Keratinocyte (primary cell): ENCODE measurements around the gene C1orf167. TPM values are rescaled to one million over a fixed set of nuclear protein-coding genes. Genes with fewer than 3 reads are reported as not detected.

Experiments
- DNase-seq: peaks from one replicate; pipeline ENCODE4 v3.0.0-alpha.2; 2011; ENCODE audit warnings: low read depth, missing footprints, low spot score
- FAIRE-seq: peaks from 2 replicates; lab custom pipeline; 2011; peaks lifted over from hg19 to GRCh38; lab: Jason Lieb, UNC
- H2AFZ ChIP-seq: 2 replicates; pipeline ENCODE4 v1.6.0; 2012; ENCODE audit warnings: low read length, control low read depth, inconsistent platforms; ENCODE audit not compliant: control insufficient read depth
- H3K27ac ChIP-seq: 2 replicates; pipeline ENCODE4 v1.5.1; 2011; ENCODE audit warnings: low read length; ENCODE audit not compliant: control insufficient read depth, insufficient read depth
- H3K27me3 ChIP-seq: 3 replicates; pipeline ENCODE4 v1.6.0; 2011; ENCODE audit warnings: low read length; ENCODE audit not compliant: control insufficient read depth, insufficient read depth; ENCODE audit errors: extremely low read depth
- H3K36me3 ChIP-seq, 2 experiments: 2 replicates in 1 of 2; 3 replicates in 1 of 2; pipeline ENCODE4 v1.5.1; 2011; ENCODE audit warnings: low read length in 2 of 2, mild to moderate bottlenecking in 1 of 2; ENCODE audit not compliant: control insufficient read depth in 2 of 2, insufficient read depth in 2 of 2; ENCODE audit errors: extremely low read depth in 1 of 2
- H3K4me1 ChIP-seq: 3 replicates; pipeline ENCODE4 v1.5.1; 2011; ENCODE audit warnings: low read length; ENCODE audit not compliant: control insufficient read depth, insufficient read depth; ENCODE audit errors: extremely low read depth
- H3K4me2 ChIP-seq: 3 replicates; pipeline ENCODE4 v1.6.0; 2011; ENCODE audit warnings: low read depth, low read length; ENCODE audit not compliant: control insufficient read depth, insufficient read depth; ENCODE audit errors: extremely low read depth
- H3K4me3 ChIP-seq, 3 experiments: fragments of 200-600 bp in 1 of 3; sonication (generic) in 1 of 3; 2 replicates in 2 of 3; 3 replicates in 1 of 3; pipeline ENCODE4 v1.5.1; 2011 to 2016; ENCODE audit warnings: low read length in 3 of 3, mild to moderate bottlenecking in 3 of 3, control low read depth in 2 of 3, inconsistent platforms in 1 of 3, low read depth in 1 of 3, mixed read lengths in 1 of 3, mixed run types in 1 of 3, moderate library complexity in 1 of 3; ENCODE audit not compliant: control insufficient read depth in 2 of 3, insufficient read depth in 2 of 3; ENCODE audit errors: extremely low read depth in 1 of 3
- H3K79me2 ChIP-seq: 2 replicates; pipeline ENCODE4 v1.6.0; 2012; ENCODE audit warnings: low read length; ENCODE audit not compliant: control insufficient read depth, insufficient read depth
- H3K9ac ChIP-seq: 3 replicates; pipeline ENCODE4 v1.6.0; 2011; ENCODE audit warnings: low read length; ENCODE audit not compliant: control insufficient read depth, insufficient read depth; ENCODE audit errors: extremely low read depth
- H3K9me1 ChIP-seq: 3 replicates; pipeline ENCODE4 v1.6.0; 2011; ENCODE audit warnings: low read length; ENCODE audit not compliant: control insufficient read depth, insufficient read depth; ENCODE audit errors: extremely low read depth
- H3K9me3 ChIP-seq: 2 replicates; pipeline ENCODE4 v1.5.1; 2012; ENCODE audit warnings: low read depth, low read length; ENCODE audit not compliant: control insufficient read depth
- H4K20me1 ChIP-seq: 3 replicates; pipeline ENCODE4 v1.6.0; 2011; ENCODE audit warnings: low read length; ENCODE audit not compliant: control insufficient read depth, insufficient read depth; ENCODE audit errors: extremely low read depth
- EZH2 ChIP-seq: IDR thresholded peaks from one replicate; pipeline ENCODE4 v1.6.1; 2012; ENCODE audit warnings: inconsistent platforms, mild to moderate bottlenecking, low read length, moderate library complexity
- dilution Hi-C: fragments of 300-500 bp; cut with MboI; formaldehyde crosslinking; loops from one replicate; pipeline ENCODE4 v1.7.0; 2020; ENCODE audit warnings: low sequenced_read_pairs; ENCODE audit not compliant: extremely low pct_ligation_motif_present
- polyA plus RNA-seq, 5 experiments: library from polyadenylated mRNA; depleted of rRNA in 3 of 5; stranded (reverse) in 3 of 5; stranded (forward) in 1 of 5; unstranded in 1 of 5; fragments of >200 nt; gene quantifications; 1 replicate in 1 of 5; 2 replicates in 3 of 5; 3 replicates in 1 of 5; pipeline versions ENCODE4 v1.2.1 to v1.2.3, GENCODE V29; 2011 to 2012; ENCODE audit warnings: missing spikeins in 2 of 5, low read depth in 1 of 5, low replicate concordance in 1 of 5
- TF ChIP-seq, protein P1 (sequence below), 3 experiments: IDR thresholded peaks in 1 of 3; conservative IDR thresholded peaks in 1 of 3; optimal IDR thresholded peaks in 1 of 3; 2 replicates in 2 of 3; 3 replicates in 1 of 3; pipeline versions ENCODE3 to v1.5.1; 2011; ENCODE audit warnings: low read length in 3 of 3, mild to moderate bottlenecking in 3 of 3, moderate library complexity in 2 of 3, control low read depth in 1 of 3, inconsistent platforms in 1 of 3; ENCODE audit not compliant: insufficient read depth in 2 of 3; ENCODE audit errors: extremely low read depth in 1 of 3

Gene C1orf167
- polyA plus RNA-seq, 1 donor (not counting 4 experiments of a cell fraction or from before 2014, with no cell fraction given): not detected

DNA sequence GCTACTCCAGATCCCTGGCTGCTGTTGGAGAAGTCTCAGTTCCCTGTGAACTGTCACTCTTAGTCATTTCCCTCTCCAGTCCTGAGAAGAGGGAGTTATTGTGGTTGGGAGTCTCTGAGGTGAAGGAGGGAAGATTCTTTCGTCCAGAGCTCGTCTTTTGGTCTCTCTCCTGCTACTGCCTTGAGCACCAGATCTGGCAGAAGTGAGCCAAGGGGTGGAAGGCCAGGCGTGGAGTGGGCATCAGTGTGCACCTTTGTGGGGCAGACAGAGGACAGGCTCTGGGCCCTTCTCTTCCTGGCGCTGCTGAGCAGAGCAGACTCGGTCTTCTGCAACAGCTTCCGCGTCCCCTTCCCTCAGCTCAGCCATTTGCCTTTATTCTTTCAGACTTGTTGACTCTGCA lies 63.1 kb downstream of the C1orf167 start:
- dilution Hi-C loops: no loop called here
- Histone ChIP-seq H3K9ac (no peak overlapping the region), H3K27me3 (no peaks in the 10 kb centered on the region), H3K4me3 (no peak overlapping the region), H2AFZ (no peak overlapping the region), H3K79me2 (no peaks in the 10 kb centered on the region), H3K4me1 (peaks cover 7% of the 10 kb centered on the region), H4K20me1 (no peaks in the 10 kb centered on the region), H3K9me1 (no peaks in the 10 kb centered on the region), H3K4me2 (no peak overlapping the region), H3K27ac (no peak overlapping the region), H3K36me3 (peaks cover 47 to 48% of the 10 kb centered on the region in 2 experiments), H3K9me3 (no peaks in the 10 kb centered on the region)
- no peak for FAIRE-seq
- TF ChIP-seq EZH2: no peak
- no peak for DNase-seq

DNA sequence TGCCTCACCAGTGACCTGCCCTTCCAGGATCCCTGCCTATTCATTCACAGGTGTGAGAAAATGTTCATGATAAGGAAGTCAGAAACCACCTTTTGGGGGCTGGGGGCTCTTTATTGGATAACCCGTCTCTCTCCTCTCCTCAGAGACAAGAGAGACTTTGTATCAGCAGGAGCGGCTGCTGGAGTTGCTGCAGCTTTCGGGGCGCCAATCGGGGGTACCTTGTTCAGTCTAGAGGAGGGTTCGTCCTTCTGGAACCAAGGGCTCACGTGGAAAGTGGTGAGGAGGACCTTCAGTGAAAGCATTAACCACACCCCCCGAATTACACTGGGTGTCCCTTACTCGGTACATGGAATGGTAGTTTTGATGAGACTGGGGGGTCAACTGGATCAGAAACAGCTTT lies 65.0 kb downstream of the C1orf167 start:
- dilution Hi-C loops: no loop called here
- Histone ChIP-seq H4K20me1 (no peaks in the 10 kb centered on the region), H3K27me3 (no peaks in the 10 kb centered on the region), H3K79me2 (no peaks in the 10 kb centered on the region), H3K9ac (no peak overlapping the region), H2AFZ (no peak overlapping the region), H3K36me3 (peaks cover 47 to 57% of the 10 kb centered on the region in 2 experiments), H3K4me1 (no peaks in the 10 kb centered on the region), H3K4me3 (no peak overlapping the region), H3K9me3 (no peaks in the 10 kb centered on the region), H3K9me1 (no peaks in the 10 kb centered on the region), H3K4me2 (no peak overlapping the region), H3K27ac (no peak overlapping the region)
- TF ChIP-seq EZH2: no peak
- TF ChIP-seq, protein P1, sequence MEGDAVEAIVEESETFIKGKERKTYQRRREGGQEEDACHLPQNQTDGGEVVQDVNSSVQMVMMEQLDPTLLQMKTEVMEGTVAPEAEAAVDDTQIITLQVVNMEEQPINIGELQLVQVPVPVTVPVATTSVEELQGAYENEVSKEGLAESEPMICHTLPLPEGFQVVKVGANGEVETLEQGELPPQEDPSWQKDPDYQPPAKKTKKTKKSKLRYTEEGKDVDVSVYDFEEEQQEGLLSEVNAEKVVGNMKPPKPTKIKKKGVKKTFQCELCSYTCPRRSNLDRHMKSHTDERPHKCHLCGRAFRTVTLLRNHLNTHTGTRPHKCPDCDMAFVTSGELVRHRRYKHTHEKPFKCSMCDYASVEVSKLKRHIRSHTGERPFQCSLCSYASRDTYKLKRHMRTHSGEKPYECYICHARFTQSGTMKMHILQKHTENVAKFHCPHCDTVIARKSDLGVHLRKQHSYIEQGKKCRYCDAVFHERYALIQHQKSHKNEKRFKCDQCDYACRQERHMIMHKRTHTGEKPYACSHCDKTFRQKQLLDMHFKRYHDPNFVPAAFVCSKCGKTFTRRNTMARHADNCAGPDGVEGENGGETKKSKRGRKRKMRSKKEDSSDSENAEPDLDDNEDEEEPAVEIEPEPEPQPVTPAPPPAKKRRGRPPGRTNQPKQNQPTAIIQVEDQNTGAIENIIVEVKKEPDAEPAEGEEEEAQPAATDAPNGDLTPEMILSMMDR (optimal IDR thresholded peaks at IDR 0.05 in 1 of 3, IDR thresholded peaks at IDR 0.05 in 1 of 3, conservative IDR thresholded peaks at IDR 0.05 in 1 of 3; ENCODE audit: extremely low read depth in 1 of 3, insufficient read depth in 2 of 3, low read length in 3 of 3): no peak
- no peak for FAIRE-seq
- DNase-seq: no peak

DNA sequence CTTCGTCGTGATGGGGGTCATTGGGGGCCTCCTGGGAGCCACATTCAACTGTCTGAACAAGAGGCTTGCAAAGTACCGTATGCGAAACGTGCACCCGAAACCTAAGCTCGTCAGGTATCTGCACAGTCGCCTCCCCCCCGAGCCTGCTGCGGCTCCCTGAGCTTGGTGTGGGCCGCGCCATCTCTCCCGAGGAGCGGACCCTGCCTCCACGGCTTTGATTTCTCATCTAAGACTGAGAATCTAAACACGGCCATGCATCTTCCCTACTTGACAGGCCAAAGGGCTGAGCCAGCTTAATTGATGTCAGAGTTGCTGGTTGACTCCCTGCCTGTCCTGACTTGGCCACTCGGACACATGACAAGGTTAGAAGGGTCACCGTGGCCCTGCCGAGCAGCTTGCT lies 66.5 kb downstream of the C1orf167 start:
- DNase-seq: no peak
- Histone ChIP-seq H3K4me3 (no peak overlapping the region), H3K9ac (no peak overlapping the region), H3K27me3 (no peaks in the 10 kb centered on the region), H3K36me3 (peaks cover 56 to 58% of the 10 kb centered on the region in 2 experiments), H3K9me1 (no peaks in the 10 kb centered on the region), H3K27ac (no peak overlapping the region), H2AFZ (no peak overlapping the region), H3K4me1 (no peaks in the 10 kb centered on the region), H3K79me2 (no peaks in the 10 kb centered on the region), H3K4me2 (no peak overlapping the region), H4K20me1 (no peaks in the 10 kb centered on the region), H3K9me3 (no peaks in the 10 kb centered on the region)
- no peak for TF ChIP-seq EZH2
- TF ChIP-seq, protein P1 (optimal IDR thresholded peaks at IDR 0.05 in 1 of 3, IDR thresholded peaks at IDR 0.05 in 1 of 3, conservative IDR thresholded peaks at IDR 0.05 in 1 of 3; ENCODE audit: extremely low read depth in 1 of 3, insufficient read depth in 2 of 3, low read length in 3 of 3): no peak
- dilution Hi-C loops: no loop called here
- FAIRE-seq: no peak
